ENCODE data around the gene ADPRH.

Gene ADPRH

GRCh38 chr3:119608405-119609000, 29.2 kb downstream of the ADPRH start:
- in situ Hi-C loops (cut with HindIII; ENCODE audit: low sequenced_read_pairs) = no loop called here
- TF ChIP-seq CTCF (IDR thresholded peaks at IDR 0.05; ENCODE audit: low read depth, low read length, missing control alignments) = no peak
- DNase-seq (ENCODE audit: low read depth) = no peak
- H3K4me3 ChIP-seq (ENCODE audit: low read depth, low read length) = no peak overlapping the region

- TF ChIP-seq CTCF (IDR thresholded peaks at IDR 0.05; ENCODE audit: low read depth, low read length, missing control alignments) = no peak
- no peak for DNase-seq (ENCODE audit: low read depth)
- in situ Hi-C loops (cut with HindIII; ENCODE audit: low sequenced_read_pairs) = no loop called here
- H3K4me3 ChIP-seq (ENCODE audit: low read depth, low read length) = no peak overlapping the region
Observed at GRCh38 chr3:119609301-119609700, 30.0 kb downstream of the ADPRH start.

GRCh38 chr3:119611664-119612063, 32.4 kb downstream of the ADPRH start:
- TF ChIP-seq CTCF (IDR thresholded peaks at IDR 0.05; ENCODE audit: low read depth, low read length, missing control alignments) = no peak
- in situ Hi-C loops (cut with HindIII; ENCODE audit: low sequenced_read_pairs) = loop anchor here (5.0 kb wide), 1 partner anchor 94 kb away; no protein-coding TSS in a partner anchor
- H3K4me3 ChIP-seq (ENCODE audit: low read depth, low read length) = no peak overlapping the region
- DNase-seq (ENCODE audit: low read depth) = no peak

GRCh38 chr3:119613201-119613600, 33.9 kb downstream of the ADPRH start:
- no peak overlapping the region for H3K4me3 ChIP-seq (ENCODE audit: low read depth, low read length)
- in situ Hi-C loops (cut with HindIII; ENCODE audit: low sequenced_read_pairs) = loop anchor here (5.0 kb wide), 1 partner anchor 96 kb away; no protein-coding TSS in a partner anchor
- no peak for DNase-seq (ENCODE audit: low read depth)
- TF ChIP-seq CTCF (IDR thresholded peaks at IDR 0.05; ENCODE audit: low read depth, low read length, missing control alignments) = no peak

GRCh38 chr3:119613872-119614271, 34.6 kb downstream of the ADPRH start:
- DNase-seq (ENCODE audit: low read depth) = no peak
- no peak overlapping the region for H3K4me3 ChIP-seq (ENCODE audit: low read depth, low read length)
- TF ChIP-seq CTCF (IDR thresholded peaks at IDR 0.05; ENCODE audit: low read depth, low read length, missing control alignments) = no peak
- in situ Hi-C loops (cut with HindIII; ENCODE audit: low sequenced_read_pairs) = loop anchor here (5.0 kb wide), 1 partner anchor 97 kb away; no protein-coding TSS in a partner anchor

- TF ChIP-seq CTCF (IDR thresholded peaks at IDR 0.05; ENCODE audit: low read depth, low read length, missing control alignments) = no peak
- in situ Hi-C loops (cut with HindIII; ENCODE audit: low sequenced_read_pairs) = no loop called here
- DNase-seq (ENCODE audit: low read depth) = no peak
- H3K4me3 ChIP-seq (ENCODE audit: low read depth, low read length) = no peak overlapping the region
Observed at GRCh38 chr3:119616056-119616455, 36.8 kb downstream of the ADPRH start.
